ENCODE measurements around the gene MTX3. TPM values are rescaled to one million over a fixed set of nuclear protein-coding genes. Genes with fewer than 3 reads are reported as not detected.

MTX3 gene
- total RNA-seq, 2 donors from 2014 or later = 11.2 to 12.2 TPM

DNA sequence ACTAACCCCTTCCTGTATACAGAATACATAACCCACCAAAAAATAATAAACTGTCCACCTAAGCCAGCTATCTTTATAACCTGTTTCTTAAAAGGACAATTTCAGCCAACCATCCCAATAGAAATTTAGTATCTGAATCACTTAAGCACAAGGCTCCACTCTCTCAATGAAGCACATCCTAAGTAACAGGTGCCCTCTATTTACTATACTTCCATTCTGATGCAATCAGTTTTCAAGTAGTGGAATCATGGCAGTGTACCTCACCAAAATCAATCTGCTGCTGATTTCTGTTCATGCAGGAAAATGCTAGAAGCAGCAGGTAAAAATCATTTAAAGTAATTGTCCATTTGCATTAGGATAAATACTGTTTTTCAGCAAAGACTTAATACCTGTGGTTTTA lies 4.8 kb downstream of the MTX3 start:
- ATAC-seq (no peak), DNase-seq (no peak)
- intact Hi-C loops (cut with DNase I) = no loop called here

DNA sequence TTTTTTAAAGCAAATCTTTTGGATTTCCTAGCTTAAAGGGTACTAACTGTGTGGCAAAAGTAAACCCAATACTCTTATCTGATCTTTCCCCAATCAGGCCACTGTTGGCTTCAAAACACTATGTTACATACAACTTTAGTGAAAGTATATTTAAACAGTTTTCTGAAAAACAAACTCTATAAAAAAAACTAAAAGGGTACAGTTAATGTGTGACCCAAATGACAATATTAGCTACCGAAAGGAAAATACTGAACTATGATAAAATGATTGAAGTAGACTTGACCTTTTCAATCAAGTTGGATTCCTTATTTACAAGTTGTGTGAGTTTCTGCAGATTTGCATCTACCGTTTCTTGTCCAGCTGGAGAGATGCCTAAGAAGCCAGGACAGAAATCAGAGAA lies 5.8 kb downstream of the MTX3 start:
- DNase-seq = no peak
- no peak for ATAC-seq

DNA sequence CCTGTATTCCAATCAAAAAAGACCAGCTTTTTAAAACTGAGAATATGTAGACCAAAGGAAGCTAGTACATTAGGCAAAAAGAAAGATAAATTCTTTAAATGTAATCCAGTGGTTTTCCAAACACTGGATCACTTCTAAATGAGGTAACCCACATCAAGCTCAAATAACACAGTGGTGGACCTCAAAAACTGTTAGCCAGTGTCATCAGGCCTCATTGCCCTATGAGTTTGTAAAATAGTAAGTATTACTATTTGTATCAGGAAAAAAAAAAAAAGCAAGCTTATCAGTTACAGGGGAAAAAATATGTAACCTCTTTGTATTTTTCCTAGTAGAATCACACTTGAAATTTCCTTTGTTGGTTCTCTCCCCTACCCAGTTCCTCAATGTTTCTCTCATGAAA lies 6.7 kb downstream of the MTX3 start:
- ATAC-seq = no peak
- no peak for DNase-seq
- intact Hi-C loops (cut with DNase I) = no loop called here

More for the DNA sequence above, 5.8 kb downstream of the MTX3 start:
- intact Hi-C loops (cut with DNase I) = no loop called here

DNA sequence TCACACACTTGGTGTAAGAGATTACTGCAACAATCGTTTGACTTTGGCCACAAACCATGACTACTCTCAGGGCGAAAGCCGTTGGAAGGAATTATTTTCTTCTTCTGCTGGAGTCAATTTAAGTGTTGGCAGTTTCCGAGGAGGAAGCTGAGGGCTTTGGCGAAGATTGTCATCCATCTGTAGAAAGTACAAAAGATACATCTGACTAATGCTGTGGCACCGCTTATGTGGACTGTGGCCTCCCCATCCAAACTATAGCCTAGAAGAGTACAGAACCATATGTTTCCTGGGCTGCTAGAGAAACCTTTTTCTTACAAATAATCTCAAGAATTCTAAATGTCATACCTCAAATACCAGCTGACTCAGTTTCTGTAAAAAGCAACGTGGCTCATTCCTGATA lies 7.4 kb downstream of the MTX3 start:
- ATAC-seq (no peak), DNase-seq (no peak)
- intact Hi-C loops (cut with DNase I) = no loop called here

DNA sequence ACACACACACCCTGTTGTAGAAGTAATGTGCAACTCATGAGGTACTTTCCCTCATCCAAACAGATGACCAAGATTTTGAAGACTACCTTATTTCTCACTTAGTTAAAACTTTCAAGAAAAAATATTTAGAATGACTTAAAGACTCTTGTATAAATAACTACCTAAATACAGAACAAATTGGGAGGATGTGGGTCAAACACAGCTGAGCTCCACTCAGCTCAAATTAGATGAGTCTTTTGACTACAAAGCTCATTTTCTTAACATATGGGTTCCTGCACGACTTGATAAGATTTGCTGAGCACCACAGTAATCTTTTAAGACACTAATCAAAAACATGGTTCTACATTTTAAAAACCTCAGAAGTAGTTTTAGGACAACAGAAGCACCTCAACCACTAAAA lies 8.9 kb downstream of the MTX3 start:
- ATAC-seq (no peak), DNase-seq (no peak)
- intact Hi-C loops (cut with DNase I) = no loop called here

DNA sequence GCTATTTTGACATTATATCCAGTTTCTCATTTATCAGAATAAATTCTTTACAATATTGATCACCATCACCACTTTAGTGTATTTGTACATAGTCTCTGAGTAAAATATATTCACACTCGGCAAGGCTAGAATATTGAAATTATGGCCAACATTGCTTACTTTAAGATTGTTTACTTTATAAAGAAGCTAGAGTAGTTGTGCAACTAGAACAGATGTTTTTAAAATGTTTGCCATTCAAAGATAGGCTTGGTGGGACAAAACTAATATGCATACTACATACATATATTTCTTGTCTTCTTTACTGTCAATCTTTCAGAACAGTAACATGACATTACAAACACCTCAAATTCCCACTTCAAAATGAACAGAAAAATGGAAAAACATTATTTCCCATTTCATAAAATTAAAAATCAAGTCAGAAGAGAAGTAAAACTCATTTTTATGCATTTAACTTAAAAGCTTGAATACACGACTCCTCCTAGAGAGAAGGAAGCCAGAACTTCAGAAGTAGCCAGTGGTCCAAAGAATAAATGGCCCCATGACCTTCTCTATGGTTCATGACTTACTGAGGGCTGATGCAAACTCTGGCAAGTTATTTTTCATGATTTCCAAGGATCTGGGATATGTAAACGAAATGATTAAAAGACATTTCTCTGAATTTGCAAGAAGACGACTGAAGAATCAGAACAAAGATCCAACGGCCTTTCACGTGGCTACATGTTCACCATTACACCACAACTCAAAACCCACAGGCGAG lies 14.1 kb downstream of the MTX3 start:
- intact Hi-C loops (cut with DNase I) = no loop called here

DNA sequence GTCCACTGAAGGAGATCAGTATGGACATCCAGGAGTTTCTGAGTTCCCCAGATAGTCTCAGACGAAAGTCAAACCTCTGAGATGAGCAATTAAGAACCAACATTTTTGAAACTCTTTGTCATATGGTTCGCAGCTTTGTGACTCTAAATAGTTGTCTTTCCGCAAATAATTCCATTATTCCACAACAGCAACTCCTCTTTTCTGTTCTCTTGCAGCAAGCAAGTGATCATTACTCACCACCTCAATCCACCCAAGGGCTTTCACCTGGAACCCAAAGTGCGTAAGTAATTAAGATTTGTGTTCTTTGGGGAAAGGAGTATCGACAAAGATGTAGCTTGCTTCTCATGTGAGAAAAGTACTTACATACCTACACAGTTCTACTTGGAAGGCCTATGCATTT lies 15.6 kb downstream of the MTX3 start:
- intact Hi-C loops (cut with DNase I) = no loop called here
- DNase-seq = no peak
- ATAC-seq = no peak

More for the DNA sequence above, 14.1 kb downstream of the MTX3 start:
- DNase-seq = no peak
- no peak for ATAC-seq

DNA sequence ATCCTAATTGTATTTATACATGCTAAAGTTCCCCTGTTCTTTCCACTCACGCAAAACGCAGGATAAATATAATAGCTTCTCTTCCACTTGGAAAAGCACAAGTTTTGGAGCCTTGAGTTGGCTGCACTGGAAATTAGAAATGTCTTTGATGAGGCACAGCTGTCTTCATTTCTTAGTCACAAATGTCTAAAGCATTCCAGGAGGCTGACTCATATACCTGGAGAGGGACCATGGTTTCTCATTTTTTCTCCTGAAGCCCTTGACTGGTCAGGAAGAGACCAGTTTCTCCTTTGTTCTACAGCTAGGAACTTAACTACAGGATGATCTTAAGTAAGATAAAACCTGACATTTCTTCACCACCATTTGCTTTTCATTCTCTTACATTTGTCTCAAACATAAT lies 16.2 kb downstream of the MTX3 start:
- intact Hi-C loops (cut with DNase I) = no loop called here
- ATAC-seq (peak in 1 of 2 donors; percentile 74), DNase-seq (no peak)

DNA sequence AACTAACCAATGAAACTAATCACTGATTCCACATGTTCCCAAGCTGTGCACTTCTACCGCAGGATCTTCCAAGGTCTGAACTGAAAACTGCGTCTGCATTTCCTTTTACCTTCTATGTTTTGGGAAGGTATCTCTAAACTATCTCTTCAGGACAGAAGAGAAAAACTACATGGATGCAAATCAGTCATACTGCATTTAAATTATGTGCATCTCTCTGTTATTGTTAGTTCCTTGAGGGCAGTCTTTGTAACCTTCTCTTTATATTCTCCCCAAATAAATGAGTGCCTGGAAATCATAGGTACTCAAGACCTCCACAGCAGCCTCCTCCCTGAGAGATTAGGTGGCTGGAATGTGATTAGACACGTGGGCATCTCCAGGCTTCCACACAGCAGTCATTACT lies 17.1 kb downstream of the MTX3 start:
- intact Hi-C loops (cut with DNase I) = no loop called here
- DNase-seq = no peak
- no peak for ATAC-seq

DNA sequence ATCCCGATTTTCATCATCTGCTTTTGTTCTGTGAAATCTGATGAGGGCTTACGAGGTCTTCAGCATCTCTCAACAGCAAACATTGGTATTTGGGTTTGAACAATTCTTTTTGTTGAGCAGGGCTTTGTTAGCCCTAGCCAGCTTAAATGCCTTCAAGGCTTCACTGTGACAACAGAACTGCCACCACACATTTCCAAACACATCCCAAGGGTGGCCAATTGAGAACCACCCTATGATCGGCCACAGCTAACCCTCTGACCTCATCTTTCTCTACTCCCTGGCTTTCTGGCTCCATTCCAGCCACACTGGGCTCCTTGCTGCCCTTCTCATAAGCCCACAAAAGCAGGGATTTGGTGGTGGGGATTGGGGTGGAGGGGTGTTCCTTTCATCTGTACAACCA lies 17.6 kb downstream of the MTX3 start:
- DNase-seq = no peak
- ATAC-seq = no peak
- intact Hi-C loops (cut with DNase I) = no loop called here

DNA sequence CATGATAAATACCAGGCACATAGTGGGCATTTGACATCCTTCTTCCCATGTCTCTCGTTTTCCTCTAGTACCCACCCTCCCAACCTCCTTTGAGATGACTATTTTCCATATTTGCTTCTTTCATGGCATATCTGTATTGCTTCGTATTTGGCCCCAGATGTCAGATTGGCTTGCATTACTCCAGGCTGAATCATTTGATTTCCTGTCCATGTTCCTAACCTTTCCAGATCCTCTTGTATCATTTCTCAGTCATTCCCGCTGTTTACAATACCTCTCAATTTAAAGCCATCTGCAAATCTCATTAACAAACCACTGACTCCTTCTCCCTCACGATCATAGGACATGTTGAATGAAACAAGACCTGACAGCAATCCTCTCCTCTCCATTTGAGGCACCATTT lies 19.9 kb downstream of the MTX3 start:
- intact Hi-C loops (cut with DNase I) = no loop called here
- ATAC-seq = no peak
- no peak for DNase-seq

DNA sequence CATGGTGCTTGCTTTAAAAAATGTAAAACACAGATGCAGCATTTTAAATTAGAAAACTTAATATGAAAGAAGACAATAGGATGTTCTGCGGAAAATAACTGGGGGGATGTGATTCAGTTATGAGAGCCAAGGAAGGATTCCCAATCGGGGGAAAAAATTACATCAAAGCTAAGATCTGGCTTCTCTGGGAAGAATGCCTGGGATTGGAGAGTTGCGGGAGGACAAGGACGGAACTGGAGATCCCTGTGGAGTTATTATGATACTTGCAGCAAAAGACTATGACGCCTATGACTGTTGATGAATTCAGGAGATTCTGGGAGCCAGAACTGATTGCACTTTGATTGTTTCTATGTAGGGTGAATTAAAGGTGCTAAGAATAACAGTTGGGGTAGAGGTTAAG lies 24.6 kb downstream of the MTX3 start:
- ATAC-seq = no peak
- intact Hi-C loops (cut with DNase I) = no loop called here

DNA sequence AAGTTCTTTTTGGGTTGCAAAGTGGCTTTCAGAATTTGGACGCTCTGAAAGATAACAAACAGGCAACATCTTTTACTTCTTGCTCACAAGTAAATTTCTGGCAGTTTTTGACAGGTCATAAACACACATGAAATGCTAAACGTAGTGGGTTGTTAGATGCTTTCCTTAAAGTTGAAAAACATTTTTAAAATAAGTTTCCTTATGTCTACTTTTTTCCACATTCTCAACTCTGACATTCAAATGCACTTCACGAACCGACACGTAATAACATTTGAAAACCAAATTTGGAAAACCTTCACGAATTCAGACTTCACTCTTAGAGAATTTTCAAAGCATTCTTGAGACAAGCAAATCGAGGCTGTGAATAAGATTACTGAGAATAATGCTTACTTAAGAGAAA lies 26.9 kb downstream of the MTX3 start:
- DNase-seq (no peak), ATAC-seq (no peak)
- intact Hi-C loops (cut with DNase I) = no loop called here

More for the DNA sequence above, 24.6 kb downstream of the MTX3 start:
- DNase-seq = no peak

DNA sequence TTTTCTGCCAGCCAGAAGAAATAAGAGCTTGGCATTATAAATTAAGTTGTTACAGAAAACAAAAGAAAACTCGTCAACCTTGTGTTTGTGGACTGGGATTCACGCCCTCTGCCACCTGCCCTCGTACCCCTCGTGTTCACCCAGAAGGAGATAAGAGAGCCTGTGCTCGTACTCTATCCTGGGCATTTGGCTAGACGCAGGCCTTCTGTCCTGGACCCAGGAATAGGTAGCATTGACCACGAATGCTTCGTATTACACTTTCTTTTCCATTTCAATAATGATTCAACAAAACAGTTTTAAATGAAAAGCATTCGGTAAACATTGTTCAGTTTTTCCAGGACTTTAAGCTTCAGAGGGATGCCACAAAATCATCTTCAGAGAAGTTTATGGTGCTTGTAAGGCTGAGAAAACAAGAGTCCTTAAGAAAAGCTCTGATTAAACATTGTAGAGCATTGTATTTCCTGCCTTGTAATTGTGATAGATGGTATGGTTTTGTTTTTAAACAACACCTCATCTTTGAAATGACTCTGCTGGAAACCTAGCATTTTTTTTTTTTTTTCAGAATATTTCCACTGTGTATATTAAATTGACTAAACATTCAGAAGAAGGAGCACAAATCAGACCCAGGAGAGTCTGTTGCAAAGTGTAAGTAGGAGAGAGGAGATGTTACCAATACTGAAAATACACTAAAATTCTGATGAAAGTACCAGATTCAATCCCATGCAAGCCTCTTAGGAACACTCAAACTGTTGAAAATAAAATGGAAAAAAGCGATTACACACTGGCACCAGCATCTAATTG lies 27.6 kb downstream of the MTX3 start:
- no peak for ATAC-seq
- no peak for DNase-seq
- intact Hi-C loops (cut with DNase I) = no loop called here

DNA sequence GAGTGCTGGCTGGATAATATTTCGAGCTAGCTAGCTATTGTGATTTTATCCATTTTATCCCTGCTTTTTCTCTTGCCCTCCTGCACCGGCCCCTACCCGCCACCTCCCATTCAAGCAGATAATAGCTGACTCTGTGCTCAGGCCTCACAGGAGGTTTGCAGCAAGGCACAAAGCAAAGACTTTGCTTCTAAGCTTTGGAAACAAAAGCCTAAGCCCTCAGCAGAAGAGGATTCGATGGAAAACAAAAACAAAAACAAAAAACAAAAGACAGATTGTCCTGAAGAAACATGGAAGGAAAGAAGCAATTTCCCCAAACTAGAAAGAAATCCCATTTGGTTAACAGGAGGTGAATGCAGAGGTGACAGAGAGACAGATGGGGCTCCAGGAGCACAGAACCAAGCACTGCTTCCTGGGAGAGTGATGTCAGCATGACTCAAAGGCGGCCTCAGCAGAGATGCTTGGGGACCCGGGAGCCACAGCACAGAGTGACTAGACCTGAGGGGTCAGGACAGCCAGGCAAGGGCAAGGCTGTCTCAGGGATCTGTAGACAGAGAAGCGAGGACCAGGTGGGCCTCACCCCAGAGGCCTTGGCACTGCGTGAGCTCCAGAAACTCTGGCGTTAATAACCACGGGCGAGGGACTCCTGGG lies 28.4 kb downstream of the MTX3 start:
- intact Hi-C loops (cut with DNase I) = no loop called here
- DNase-seq (no peak), ATAC-seq (no peak)

DNA sequence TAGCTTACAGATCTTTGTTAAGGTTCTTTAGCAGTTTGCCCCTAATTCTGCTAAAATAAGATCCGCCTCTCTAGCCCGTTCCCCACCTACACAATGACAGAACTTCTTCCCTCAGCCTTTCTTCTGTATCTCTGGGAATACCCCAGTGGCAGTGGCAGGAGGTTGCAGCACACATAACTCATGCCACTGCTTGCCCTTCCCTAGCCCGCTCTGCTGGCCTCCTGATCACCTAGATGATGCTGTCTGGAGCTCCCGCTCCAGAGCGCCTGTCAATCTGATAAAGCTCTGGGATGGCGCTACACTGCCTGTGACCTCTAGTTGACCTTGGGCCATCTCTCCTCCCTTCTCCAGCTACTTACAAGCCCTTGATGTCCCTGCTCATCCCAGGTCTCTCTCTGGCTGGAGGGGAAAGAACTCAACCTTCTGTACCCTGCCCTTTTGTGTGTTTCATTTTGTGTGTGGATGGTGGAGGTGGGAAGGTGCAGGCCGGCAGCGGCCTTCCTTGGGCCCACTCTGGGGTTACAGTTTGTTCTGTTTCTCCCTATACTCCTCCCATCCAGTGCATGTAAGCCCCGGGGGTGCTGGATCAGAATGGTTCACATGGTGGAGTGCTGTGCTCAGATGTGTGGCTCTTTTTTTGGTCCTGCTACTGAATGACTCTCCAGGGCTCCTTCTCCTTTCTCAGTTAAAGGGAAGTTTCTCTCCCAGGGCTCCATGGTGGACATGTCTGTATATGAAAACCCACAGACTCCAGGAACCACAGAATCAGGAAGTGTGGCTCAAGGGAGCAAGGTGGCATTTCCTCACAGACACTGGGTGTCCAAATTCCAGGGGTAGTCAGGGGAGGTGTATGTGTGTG lies 29.1 kb downstream of the MTX3 start:
- no peak for ATAC-seq
- intact Hi-C loops (cut with DNase I) = no loop called here
- no peak for DNase-seq

DNA sequence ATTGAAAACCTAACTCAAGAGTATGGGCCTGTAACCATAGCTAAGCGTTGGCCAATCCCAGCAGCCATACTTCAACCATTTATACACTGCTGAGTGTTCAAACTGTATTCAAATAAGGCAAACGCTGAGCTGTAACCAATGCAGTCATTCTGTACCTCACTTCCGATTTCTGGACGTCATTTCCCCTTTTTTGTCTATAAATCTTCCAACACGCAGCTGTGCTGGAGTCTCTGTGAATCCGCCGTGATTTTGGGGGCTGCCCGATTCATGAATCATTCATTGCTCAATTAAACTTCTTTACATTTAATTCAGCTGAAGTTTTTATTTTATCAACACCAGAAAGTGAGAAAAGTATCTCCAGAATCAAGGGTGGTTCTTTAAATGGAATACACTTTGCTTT lies 31.7 kb downstream of the MTX3 start:
- intact Hi-C loops (cut with DNase I) = no loop called here
- ATAC-seq = no peak
- no peak for DNase-seq

DNA sequence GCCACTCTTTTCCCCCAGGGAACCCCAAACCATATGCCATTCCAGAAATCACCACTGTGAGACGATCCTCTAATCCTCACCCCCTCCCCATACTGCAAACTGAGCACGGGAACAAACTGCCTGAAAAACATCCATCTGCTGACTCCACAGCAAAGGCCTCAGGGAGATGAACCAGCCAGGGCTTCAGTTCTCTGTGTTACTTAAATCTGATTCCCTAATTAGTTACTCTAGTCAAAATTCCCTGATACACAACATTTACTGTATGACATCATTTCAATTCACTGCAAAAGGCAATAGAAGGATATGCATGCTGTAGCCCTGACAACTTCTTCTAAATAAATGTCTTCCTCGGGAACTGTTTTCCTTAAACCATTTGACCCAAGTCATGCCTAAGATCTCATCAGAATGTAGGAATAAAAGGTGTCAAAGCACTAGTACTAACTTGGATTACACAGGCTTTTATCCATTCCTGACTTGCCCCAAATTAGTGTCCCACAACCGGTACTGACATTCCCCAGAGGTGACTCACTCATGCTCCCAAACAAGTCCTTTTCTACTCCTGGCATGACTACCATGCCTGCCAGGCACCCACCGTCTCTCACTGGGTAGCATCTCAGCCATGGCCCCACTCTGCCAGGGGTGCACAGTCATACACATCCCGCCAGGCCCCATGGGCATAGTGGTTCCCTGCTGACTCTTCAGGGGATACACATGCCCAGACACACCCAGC lies 35.0 kb downstream of the MTX3 start:
- DNase-seq = no peak
- no peak for ATAC-seq
- intact Hi-C loops (cut with DNase I) = no loop called here

DNA sequence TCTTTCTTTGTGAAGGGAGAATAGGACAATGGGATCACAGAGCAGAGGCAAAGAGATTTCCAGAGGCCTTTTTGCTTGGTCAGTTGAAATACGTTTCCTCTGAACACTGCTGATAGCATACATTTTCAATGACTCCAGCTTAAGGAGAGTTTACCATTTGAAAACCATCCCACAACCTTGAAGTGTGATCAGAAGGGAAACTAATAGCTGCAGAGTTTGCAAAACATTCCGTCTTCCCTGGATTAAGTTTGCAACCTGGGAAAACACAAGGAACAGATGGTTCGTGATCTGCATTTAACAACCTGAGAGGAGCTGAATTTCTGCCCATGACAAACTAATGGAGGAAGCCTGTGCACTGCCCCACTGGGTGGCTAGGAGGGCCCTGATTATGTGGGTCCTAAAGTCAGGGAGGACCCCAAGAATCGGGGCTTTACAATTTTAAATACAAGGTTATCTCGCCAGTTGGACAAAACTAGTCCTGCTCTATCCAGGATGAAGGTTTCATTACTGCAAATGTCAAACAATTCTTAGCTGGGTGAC lies 35.6 kb downstream of the MTX3 start:
- intact Hi-C loops (cut with DNase I) = no loop called here
- ATAC-seq (no peak), DNase-seq (no peak)
